ENCODE data around the gene FAM78A. TPM values are rescaled to one million over a fixed set of nuclear protein-coding genes. Genes with fewer than 3 reads are reported as not detected.

Gene FAM78A
- total and polyA plus RNA-seq, 11 donors, result 13.6 to 37.9 (median 33.4) TPM

- intact Hi-C loops (cut with DNase I), result loop anchor here in 1 of 10 donors (5.0 kb wide), 1 partner anchor 36 kb away; the partner anchor contains the start of gene FAM78A
- H3K4me1 ChIP-seq, result peaks cover 0 to 29% (median 12%) of the 10 kb centered on the region in 12 donors
- no peaks in the 10 kb centered on the region for H3K9me3 ChIP-seq
- no peak overlapping the region for H3K4me3 ChIP-seq
- no peaks in the 10 kb centered on the region for H3K36me3 ChIP-seq
- DNase-seq (no peak), ATAC-seq (peak in 3 of 4 donors; percentile 6 to 27 (median 19))
- TF ChIP-seq CTCF (IDR thresholded peaks at IDR 0.05), result no peak
- no peak for TF ChIP-seq POLR2A (IDR thresholded peaks at IDR 0.05)
- 76 to 80% (median 78%) methylated on average over 28 of the region's 28 CpGs for WGBS, 4 donors
- H3K27me3 ChIP-seq, result no peaks in the 10 kb centered on the region
- no peak overlapping the region for H3K27ac ChIP-seq
Observed at GRCh38 chr9:131312822-131313770, 36.8 kb upstream of the FAM78A start.

GRCh38 chr9:131312246-131312645 lies 35.9 kb upstream of the FAM78A start:
- WGBS, 4 donors, result 70 to 81% (median 76%) methylated on average over 9 of the region's 9 CpGs

GRCh38 chr9:131310833-131311554 lies 34.7 kb upstream of the FAM78A start:
- peak overlapping the region in 2 of 12 donors; percentile 8 to 21 for H3K4me3 ChIP-seq
- no peaks in the 10 kb centered on the region for H3K9me3 ChIP-seq
- no peaks in the 10 kb centered on the region for H3K27me3 ChIP-seq
- peak overlapping the region in 11 of 12 donors; percentile 3 to 86 (median 33) for H3K27ac ChIP-seq
- WGBS, 4 donors, result 8 to 11% (median 9%) methylated on average over 18 to 20 of the region's 20 CpGs
- TF ChIP-seq POLR2A (IDR thresholded peaks at IDR 0.05) (no peak), CTCF (IDR thresholded peaks at IDR 0.05) (peak in 1 of 12 donors; percentile 13)
- peaks cover 0 to 31% (median 12%) of the 10 kb centered on the region in 12 donors for H3K4me1 ChIP-seq
- peaks cover 0 to 7% (median 0%) of the 10 kb centered on the region in 9 donors for H3K36me3 ChIP-seq
- peak; percentile 60 to 67 (median 64) for ATAC-seq
- intact Hi-C loops (cut with DNase I), result loop anchor here in 1 of 10 donors (5.0 kb wide), 1 partner anchor 34 kb away; the partner anchor contains the start of gene FAM78A
- DNase-seq, result peak in 1 of 5 donors; percentile 68

More at GRCh38 chr9:131312246-131312645, 35.9 kb upstream of the FAM78A start:
- intact Hi-C loops (cut with DNase I), result loop anchor here in 1 of 10 donors (5.0 kb wide), 1 partner anchor 35 kb away; the partner anchor contains the start of gene FAM78A
- H3K4me3 ChIP-seq, result no peak overlapping the region
- H3K9me3 ChIP-seq, result no peaks in the 10 kb centered on the region
- no peaks in the 10 kb centered on the region for H3K36me3 ChIP-seq
- no peaks in the 10 kb centered on the region for H3K27me3 ChIP-seq
- ATAC-seq, result no peak
- no peak for DNase-seq
- no peak for TF ChIP-seq CTCF (IDR thresholded peaks at IDR 0.05)
- H3K27ac ChIP-seq, result peak overlapping the region in 1 of 12 donors; percentile 86
- peaks cover 0 to 29% (median 12%) of the 10 kb centered on the region in 12 donors for H3K4me1 ChIP-seq
